HG02884 (cell line): Measurements from ENCODE around the gene CUX1.

Experiments
- ATAC-seq: cut with Tn5 transposase; IDR thresholded peaks from one replicate; pipeline ENCODE4 v1.9.1; 2021; ENCODE audit warnings: mild to moderate bottlenecking, moderate library complexity; ENCODE audit not compliant: unreplicated experiment

The CUX1 gene

DNA sequence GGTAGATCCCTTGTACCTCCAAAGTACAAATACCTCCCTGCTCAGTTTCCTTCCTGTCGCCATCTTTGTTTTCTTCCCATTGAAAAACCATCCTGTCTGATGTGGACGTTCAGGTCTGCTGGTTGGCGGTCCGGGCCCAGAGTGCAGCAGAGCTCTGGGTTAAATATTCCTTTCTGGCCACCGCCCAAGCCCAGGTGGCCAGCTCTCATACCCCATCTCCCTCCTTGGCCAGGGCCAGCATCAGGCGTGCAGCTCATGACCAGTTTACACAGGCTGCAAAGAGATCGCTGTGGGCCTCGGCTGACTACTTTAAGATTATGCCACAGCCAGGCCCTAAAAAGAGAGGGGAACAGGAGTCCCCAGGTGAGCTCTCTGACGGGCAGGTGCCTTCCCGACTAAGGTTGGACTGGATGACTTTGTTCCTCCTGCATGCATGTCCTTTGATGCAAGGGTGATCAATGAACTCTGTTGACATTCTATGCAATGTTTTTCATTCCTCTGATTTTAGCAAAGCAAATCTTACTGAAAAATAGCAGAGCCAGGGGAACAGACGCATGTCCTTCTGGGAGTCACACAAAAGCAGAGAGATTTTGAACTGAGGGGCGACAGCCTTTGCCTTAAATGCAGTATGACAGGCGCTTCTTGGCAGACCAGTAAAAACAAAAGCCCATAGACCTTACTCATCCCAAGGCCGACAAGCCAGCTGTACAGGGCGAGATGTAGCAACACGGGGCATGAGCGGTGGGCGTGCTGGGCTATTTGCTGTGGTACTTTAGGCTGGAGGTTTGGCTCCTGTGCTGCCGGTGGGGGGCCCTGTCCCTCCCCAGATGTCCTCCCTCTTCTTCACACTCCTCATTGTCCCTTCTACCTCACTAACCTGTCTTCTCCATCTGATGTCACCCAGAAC lies 435.9 kb downstream of the CUX1 start:
- no peak for ATAC-seq

DNA sequence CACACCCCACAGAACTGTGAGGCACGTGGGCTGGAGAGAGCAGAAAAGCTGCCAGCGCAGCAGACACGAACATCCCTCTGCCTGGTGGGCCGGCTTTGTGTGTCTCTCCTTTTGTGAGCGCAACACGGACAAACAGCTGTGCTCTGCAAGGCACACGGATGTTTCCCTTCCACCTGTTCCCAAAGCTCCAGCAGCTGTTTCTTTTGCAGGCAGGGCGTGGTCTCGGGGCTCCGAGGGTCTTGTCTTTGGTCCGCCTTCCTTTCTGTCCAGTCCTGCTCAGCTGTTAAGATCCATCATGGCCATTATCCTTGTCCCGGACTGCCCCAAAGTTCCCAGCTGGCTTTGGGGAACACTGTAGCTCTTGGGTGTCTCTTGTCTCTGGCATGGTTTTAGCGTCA lies 436.5 kb downstream of the CUX1 start:
- no peak for ATAC-seq

DNA sequence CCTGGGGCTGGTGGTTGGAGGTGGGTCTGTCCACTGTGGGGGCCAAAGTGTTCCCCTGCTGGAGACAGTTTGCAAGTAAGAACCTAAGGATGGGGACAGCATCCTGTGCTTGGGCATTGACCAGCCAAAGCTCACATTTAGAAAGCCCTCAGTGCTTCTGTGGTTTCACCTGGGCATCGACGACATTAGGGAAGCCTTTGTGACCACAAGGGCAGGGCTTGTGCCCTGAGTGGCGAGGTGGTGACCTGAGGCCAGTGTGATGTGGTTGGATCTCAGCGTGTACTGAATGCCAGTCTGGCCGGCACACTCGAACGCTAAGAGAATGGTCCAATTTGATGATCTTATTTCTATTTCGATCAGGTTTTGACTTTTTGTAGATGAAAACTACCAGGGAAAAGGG lies 437.1 kb downstream of the CUX1 start:
- no peak for ATAC-seq

DNA sequence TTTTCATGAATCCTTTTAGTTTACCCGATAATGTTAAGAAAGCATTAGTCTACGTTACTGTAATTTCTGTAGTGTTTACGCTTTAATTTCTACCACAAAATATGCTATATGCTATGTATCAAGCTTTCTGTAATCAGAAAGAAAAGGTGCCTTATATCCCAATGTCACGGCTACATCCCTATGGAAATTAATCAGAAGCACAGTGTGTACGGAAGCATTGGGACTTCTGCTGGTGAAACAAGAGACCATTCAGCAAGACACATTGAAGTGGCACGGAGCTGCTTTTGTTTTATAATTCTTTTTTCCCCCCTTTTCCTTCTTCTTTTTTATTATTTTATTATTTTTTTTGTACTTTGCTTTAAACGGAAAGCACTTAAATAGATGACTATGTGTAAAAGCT lies 438.1 kb downstream of the CUX1 start:
- ATAC-seq, result no peak

DNA sequence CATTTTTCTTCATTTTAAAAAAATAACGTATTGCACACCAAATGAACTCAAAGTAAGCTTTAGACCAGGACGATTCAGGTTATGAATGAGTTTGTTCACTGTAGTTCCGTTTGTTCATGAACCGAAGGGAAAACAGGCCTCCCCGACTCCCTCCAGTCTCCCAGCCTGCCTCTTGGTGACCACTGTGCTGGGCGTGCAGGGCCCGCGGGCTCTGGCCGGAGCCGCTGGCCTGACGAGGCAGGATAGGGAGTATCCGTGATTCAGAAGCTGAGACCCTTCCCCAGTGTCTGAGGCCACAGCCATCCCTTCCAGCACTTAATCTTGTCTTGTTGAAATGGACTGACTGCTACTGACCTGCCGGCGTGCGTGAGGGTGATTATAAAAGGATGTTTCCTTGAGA lies 438.5 kb downstream of the CUX1 start:
- no peak for ATAC-seq

DNA sequence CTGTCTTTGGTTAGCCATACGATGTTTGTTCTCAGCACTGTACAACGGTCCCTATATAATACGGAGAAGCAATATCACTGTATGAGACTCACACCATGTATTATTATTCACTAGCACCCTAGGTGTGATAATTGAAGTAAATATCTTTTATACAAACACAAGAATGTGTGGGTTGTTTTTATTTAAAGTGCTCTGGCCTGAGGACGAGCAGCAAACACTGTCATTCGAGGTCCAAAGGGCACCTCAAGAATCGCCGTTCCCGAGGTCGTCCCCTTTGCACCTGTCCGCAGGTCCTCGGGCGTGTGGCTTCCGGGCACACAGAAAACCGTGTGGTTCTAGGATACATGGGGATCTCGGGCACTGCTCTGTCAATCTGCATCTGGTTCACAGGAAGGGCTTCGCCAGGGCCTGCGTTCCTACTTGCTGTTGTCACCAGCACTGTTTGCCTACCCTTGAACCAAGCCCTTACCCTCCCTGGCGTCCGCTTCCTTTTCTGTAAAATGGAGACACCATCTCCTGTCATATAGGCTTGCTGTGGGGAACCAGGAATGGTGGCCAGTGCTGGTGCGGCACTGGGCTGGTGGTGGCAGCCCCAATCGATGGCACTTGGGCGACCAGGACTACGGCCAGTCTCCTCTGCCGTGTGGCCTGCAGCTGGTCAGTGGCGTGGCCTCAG lies 440.8 kb downstream of the CUX1 start:
- no peak for ATAC-seq

DNA sequence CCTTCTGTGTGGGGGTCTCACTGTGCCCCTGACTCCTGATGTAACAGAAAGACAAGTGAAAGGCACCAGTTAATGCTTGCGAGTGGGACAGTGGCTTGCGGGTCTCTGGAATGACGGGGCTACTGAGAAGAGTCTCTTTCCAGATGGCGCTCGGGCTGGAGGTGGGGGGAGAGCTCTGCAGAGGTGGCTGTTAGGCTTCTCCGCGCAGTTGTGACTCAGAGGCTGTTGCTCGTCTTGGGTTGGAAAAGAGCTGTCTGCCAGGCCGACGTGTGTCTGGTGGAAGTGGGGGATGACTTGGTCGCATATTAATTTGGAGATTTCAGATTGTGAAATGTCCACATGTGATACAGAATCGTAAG lies 441.3 kb downstream of the CUX1 start:
- ATAC-seq, result no peak

DNA sequence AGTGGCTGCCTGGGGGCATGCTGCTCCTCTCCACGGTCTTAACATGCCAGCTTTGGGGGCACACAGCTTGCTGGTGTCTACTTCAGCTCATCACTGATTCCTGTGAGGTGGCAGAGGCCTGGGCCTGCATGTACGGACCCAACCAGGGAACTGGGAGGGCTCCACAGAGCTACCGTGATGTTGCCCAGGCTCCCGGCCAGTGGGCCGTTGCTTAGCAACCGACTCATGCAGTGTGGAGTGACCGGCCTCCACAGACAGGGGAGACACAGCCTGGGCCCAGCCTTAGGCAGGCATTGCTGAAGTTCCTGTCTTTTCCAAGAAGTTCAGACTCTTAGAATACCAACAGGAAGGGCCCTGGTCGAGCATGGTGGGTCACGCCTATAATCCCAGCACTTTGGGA lies 443.4 kb downstream of the CUX1 start:
- ATAC-seq, result no peak

DNA sequence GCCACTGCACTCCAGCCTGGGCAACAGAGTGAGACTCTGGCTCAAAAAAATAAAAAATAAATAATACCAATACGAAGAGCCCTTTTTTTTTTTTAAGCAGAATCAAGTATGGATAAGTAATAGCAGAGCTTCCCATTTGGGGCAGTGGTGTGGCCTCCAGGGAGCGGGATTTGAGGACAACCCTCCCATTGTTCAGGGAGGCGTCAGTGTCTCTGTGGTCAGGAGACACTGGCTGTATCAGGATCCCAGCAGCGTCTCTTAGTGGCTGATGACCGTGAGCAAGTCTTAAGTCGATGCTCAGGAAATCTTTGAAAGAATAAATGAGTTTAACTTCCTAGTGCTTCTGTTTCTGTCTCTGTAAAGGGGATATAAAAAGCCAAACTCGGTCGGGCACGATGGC lies 444.0 kb downstream of the CUX1 start:
- ATAC-seq, result no peak

DNA sequence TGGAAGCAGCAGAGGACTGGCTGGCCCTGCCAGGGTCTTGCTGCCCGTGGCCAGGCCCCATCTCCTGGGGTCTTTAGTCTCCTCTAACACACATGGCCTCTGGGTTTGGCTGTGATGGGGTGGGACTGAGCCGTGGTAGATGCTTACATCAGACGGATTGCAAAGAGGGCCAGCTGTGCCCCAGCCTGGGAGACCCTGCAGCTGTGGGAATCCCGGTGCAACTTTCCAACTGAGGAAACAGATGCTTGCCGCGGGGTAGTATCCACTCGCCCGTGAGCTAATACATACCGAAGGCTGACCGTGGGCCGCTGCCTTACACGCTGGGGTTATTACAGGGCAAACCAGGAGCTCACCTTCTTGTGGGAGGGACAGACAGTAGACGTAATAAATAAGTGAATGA lies 445.1 kb downstream of the CUX1 start:
- no peak for ATAC-seq

DNA sequence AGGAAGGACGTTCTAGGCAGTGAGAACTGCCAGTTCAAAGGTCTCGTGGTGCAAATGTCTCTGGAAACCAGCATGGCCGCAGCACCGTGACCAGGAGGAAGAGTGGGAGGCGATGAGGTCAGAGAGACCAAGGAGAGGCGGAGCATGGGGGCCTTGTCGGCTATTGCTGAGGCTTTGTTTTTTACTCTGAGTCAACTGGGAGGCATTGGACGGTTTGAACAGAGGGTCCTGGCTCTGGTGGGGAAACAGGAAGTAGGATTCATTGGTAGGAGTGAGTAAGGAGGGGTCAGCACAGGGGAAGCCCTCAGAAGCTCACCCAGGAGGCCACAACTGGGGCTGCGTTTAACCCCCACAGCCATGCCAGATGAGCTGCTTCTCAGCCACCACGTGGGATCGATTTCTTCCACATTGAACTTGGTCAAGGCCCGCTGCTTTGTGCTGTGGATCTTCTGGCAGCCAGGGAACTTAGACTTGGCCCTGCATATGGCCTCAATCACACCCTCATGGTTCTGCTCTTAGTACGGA lies 447.0 kb downstream of the CUX1 start:
- ATAC-seq, result no peak

DNA sequence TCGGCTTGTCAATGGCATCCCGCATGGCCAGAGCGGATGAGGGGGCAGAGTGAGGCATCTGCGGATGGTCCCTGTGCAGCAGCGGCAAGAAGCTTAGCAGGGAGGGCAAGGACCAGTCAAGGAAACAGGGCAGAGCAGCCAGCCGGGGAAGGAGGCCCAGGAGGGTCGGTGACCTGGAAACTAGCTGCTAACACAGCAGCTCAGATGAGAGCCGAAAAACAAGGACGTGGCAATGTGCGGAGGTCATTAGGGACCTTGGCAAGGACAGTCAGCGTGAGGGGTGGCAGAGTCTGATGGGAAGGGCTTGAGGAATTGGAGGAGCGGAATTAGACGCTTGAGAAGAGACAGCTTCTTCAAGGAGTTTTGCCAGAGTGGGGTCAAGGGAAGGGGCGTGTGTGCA lies 449.1 kb downstream of the CUX1 start:
- ATAC-seq, result no peak

DNA sequence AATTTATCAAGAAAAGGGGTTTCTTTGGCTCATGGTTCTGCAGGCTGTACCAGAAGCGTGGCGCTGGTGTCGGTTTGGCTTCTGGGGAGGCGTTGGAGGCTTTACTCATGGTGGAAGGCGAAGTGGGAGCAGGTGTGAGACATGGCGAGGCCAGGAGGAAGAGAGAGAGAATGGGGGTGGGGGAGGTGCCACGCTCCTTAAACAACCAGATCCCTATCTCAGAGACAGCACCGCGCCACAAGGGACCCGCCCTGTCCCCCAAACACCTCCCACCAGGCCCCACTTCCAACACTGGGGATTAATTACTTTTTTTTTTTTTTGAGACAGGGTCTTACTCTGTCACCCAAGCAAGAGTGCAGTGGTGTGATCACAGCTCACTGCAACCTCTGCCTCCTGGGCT lies 451.2 kb downstream of the CUX1 start:
- ATAC-seq, result no peak

DNA sequence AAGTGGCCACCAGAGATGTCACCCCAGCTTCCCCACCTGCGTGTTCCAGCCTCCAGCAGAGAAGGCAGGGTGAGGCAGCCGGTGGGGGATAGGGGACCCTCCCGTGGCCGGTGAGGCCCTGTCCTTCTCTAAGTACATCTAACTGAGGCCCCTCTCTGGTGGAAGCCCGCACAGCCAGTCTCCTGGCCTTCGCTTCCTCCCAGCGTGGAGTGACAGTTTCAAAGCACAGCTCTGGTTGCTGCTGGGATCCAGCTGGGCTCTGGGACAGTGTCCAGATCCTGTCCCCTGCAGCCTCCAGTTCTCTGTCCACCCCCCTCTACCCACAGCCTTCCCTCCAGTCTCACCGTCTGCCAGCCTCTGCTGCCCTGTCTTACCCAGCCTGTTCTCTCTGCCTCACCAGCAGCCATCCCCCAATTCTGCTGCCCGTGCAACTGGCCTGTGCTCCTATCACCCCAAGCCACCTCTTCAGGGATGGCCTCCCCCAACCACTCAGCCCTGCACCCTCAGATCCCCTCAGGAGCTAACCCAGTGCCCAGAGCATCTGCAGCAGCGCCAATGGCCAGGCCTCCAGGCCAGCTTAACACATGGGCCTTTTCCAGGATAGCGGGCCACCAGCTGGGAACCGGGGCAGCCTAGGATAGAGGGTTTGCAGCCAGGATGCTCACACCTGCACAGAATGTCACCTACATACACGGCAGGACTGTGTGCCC lies 452.9 kb downstream of the CUX1 start:
- ATAC-seq, result no peak

DNA sequence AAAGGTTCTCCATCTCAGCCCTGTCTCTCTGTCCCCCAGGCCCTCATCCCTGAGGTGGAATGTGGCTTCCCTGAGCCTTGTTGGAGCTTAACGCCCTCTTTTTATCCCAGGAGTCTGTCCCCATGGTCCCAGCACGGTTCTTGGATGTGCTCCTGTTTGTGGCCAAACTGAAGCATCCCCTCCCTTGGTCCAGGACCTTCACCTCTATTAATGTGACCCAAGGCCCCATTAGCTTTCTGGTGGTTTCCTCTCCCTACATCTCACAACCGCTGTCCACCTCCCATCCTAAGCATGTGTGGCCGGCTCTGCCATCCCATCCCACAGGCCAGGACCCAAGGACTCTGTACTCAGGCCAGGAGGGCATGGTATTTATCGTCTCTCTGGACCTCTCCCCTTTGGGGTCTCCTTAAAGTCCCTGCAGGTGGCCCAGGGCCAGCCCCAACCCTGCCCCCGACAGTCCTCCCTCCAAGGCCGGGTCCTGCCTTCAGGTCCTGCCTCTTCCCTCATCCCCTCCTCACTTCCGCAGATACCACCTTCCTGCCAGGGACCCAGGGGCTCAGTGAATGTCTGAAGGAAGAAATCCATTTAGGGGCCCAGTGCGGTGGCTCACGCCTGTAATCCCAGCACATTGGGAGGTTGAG lies 453.9 kb downstream of the CUX1 start:
- no peak for ATAC-seq

DNA sequence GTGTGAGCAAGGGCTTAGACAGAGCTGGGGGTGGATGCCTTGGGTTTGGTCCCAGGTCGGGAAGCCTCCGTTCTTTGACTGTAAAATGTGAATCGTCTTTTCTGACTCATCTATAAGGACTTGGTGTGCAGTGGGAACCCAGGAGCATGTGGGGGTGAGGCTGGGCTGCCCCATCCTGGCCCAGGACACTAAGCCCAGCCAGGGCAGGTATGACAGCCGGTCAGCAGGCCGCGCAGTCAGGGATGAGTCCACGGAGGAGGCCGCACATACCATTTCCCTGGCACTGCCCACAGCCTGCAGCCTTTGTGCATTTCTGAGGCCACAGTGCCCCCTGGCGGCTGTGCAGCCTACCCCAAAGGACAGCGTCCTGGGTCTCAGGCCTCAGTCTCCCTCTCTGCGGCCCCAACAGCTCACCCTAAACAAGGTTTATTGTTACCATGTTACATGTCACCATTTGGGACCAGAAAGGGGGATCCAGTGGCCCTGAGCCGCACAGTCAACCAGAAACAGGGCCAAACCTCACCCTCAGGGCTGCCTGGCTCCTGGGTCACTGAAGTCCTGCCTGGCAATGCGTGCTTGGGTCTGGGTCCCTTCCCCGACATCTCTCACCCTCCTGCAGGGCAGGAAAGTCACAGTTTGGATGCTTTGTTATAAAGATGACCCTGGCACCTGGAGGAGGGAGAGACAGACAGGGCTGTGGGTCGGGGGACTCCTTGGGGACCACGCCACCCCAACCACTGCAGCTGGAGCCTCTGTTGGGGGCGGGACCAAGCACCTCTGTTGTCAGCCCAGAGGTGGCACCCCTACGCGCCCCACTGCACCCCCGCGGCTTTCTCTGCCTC lies 454.9 kb downstream of the CUX1 start:
- ATAC-seq, result no peak

DNA sequence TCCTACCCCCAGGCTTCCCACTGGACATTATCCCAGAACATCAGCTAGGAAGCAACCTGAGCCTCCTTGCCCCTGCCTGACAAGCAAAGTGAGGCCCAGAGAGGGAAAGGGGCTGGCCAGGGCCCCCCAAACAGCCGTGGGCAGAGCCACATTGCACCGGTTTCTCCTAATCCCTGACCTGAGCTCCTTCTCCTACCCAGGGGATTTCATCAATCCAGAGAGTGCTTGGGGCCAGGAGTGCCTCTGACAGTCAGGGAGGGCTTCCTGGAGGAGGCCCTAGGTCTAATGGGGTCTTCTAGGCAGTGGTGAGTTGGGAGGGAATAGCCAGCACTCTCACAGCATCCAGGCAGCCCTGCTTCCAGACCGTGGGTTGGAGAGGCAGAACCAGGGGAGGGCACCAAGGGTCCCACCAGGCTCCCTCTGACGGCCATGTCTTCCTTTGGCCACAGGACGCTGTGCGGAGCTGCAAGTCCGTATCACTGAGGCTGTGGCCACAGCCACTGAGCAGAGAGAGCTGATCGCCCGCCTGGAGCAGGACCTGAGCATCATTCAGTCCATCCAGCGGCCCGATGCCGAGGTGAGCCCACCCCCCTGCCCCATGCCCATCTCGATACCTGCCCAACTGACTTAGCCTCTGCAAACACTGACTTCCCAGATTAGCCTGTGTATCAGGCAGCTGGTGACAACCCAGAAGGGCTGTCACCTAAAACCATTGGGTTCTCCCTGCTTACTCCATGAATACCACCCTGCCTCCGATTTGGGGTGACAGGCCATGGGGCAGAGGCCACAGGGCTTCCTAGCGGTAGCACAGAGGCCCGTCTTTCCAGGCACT lies 455.7 kb downstream of the CUX1 start:
- ATAC-seq, result no peak

DNA sequence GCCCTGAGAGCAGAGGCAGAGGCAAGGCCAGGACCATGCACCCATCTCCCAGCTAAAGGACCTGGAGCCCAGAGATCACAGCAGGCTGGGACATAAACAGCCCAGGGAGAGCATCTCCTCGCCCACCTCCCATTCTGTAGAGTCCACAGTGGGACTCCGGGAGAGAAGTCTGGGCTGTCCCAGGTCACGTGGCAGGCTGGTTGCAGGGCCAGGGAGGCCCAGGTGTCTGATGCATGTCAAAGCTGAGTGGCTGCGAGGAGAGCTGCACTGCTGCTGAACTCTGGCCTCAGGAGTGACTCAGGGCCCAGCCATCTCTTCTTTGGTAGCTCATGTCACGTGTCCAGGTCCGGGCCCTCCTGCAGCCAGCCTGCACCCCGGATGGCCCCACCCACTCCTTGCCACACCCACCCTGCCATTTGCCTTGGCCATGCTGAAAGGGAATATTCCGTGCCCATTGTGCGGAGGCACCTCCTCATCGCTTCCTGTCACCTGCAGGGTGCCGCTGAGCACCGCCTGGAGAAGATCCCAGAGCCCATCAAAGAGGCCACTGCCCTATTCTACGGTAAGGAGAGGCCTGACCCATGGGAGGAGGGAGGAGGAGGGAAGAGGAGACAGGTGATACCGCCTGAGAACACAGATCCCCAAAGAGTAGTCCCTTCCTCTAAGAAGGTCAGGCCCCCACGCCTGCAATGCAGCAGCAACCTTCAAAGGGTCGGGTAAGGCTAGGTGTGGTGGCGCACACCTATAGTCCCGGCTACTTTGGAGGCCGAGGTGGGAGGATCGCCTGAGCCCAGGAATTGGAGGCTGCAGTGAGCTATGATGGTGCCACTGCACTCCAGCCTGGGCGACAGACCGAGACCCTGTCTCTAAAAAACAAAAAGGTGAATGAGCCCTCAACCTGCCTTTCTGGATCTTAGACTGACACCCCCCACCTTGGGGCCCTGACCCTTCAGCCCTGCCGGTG lies 456.6 kb downstream of the CUX1 start:
- no peak for ATAC-seq
